HEK293T (cell line): ENCODE results near the gene BSG.
"Not testable (repeated sequence)": the region's sequence is repeated elsewhere in the genome, so short reads cannot be mapped to it uniquely, and the experiment has no call there.

ENCODE experiments used
- CTCF ChIA-PET: fragments of 350-600 bp; formaldehyde crosslinking; extraction: SDS; loops from one replicate; lab custom pipeline; 2021; ENCODE audit warnings: antibody characterized with exemption, inconsistent platforms; lab: Yijun Ruan, JAX
- POLR2A ChIA-PET: fragments of 350-600 bp; formaldehyde crosslinking; extraction: SDS; loops from one replicate; lab custom pipeline; 2020; ENCODE audit warnings: antibody characterized with exemption, inconsistent platforms; lab: Yijun Ruan, JAX
- DNase-seq: peaks from one replicate; pipeline ENCODE4 v3.0.0; 2012; ENCODE audit warnings: mixed read lengths; ENCODE audit errors: extremely low spot score
- ARNT ChIP-seq: fragments of 450-650 bp; IDR thresholded peaks from 2 replicates; pipeline ENCODE4 v1.6.1; 2017; ENCODE audit warnings: mild to moderate bottlenecking
- BHLHE40 ChIP-seq: fragments of 450-650 bp; IDR thresholded peaks from 2 replicates; pipeline ENCODE4 v1.6.1; 2016; ENCODE audit warnings: mild to moderate bottlenecking, moderate library complexity, borderline replicate concordance
- CTBP1 ChIP-seq: fragments of 450-650 bp; IDR thresholded peaks from 2 replicates; pipeline ENCODE4 v1.6.1; 2016; ENCODE audit warnings: borderline replicate concordance
- ELF4 ChIP-seq: fragments of 450-650 bp; IDR thresholded peaks from 2 replicates; pipeline ENCODE4 v1.6.1; 2017; ENCODE audit warnings: antibody characterized with exemption
- FOXA1 ChIP-seq: fragments of 450-650 bp; IDR thresholded peaks from 2 replicates; pipeline ENCODE4 v1.6.1; 2016; ENCODE audit warnings: mild to moderate bottlenecking
- FOXK2 ChIP-seq: fragments of 450-650 bp; IDR thresholded peaks from 2 replicates; pipeline ENCODE4 v1.6.1; 2016; ENCODE audit warnings: mild to moderate bottlenecking
- FOXM1 ChIP-seq: fragments of 450-650 bp; IDR thresholded peaks from 2 replicates; pipeline ENCODE4 v1.6.1; 2017; ENCODE audit warnings: mild to moderate bottlenecking, borderline replicate concordance
- HDGF ChIP-seq: fragments of 450-650 bp; IDR thresholded peaks from 2 replicates; pipeline ENCODE4 v1.6.1; 2017; ENCODE audit warnings: antibody characterized with exemption, borderline replicate concordance
- L3MBTL2 ChIP-seq: fragments of 450-650 bp; conservative IDR thresholded peaks from 2 replicates; pipeline ENCODE4 v1.6.1; 2016; ENCODE audit warnings: mild to moderate bottlenecking
- LEF1 ChIP-seq: fragments of 450-650 bp; IDR thresholded peaks from 2 replicates; pipeline ENCODE4 v1.6.1; 2017; ENCODE audit warnings: mild to moderate bottlenecking, borderline replicate concordance
- NFRKB ChIP-seq: fragments of 450-650 bp; IDR thresholded peaks from 2 replicates; pipeline ENCODE4 v1.6.1; 2016; ENCODE audit warnings: mild to moderate bottlenecking, moderate library complexity
- PKNOX1 ChIP-seq: fragments of 450-650 bp; IDR thresholded peaks from 2 replicates; pipeline ENCODE4 v1.6.1; 2016
- SP1 ChIP-seq: fragments of 450-650 bp; IDR thresholded peaks from 2 replicates; pipeline ENCODE4 v1.6.1; 2017
- SUZ12 ChIP-seq: fragments of 450-650 bp; IDR thresholded peaks from 2 replicates; pipeline ENCODE4 v1.6.1; 2016; ENCODE audit warnings: mild to moderate bottlenecking
- TARDBP ChIP-seq: fragments of 450-650 bp; IDR thresholded peaks from 2 replicates; pipeline ENCODE4 v1.6.1; 2016
- ZNF384 ChIP-seq: fragments of 450-650 bp; IDR thresholded peaks from 2 replicates; pipeline ENCODE4 v1.6.1; 2016

BSG gene

DNA sequence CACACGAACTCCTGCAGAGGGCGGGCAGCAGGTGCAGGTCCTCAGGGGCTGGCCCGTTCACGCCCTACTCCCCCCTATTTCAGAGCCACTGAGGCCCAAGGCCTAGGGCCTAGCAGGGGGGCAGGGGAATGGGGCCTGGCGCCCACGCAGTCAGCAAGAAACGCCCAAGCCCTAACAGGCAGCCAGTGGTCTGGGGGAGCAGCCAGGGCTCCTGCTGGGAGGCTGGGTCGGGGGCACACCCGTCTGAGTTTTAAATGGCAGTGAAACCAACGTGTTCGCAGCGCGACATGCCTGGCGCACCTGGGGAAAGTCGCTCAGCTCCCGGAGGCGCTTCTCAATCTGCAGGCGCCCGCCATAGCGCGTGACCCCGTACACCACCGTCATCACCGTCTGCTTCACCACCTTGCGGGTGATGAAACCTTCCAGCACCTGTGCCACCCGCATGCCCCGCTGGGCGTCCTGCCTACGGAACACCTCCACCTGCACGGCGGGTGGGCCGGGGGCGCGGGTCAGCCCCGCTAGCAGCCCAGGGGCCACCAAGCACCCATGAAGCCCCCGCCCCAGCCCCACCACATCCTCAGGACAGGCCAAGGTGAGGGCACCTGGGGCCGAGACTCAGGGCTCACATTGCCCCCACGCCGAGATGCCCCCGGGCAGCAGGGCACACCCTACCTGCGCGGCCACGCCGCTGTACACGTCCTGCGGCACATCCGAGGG is 47.0 kb downstream of the BSG start:
- TF ChIP-seq ZNF384 (no peak), FOXM1 (no peak), PKNOX1 (no peak), LEF1 (no peak), FOXA1 (no peak), SUZ12 (no peak), NFRKB (no peak), ARNT (no peak), TARDBP (no peak)
- no peak for DNase-seq
- ChIA-PET POLR2A (no interaction called here), CTCF (no interaction called here)

DNA sequence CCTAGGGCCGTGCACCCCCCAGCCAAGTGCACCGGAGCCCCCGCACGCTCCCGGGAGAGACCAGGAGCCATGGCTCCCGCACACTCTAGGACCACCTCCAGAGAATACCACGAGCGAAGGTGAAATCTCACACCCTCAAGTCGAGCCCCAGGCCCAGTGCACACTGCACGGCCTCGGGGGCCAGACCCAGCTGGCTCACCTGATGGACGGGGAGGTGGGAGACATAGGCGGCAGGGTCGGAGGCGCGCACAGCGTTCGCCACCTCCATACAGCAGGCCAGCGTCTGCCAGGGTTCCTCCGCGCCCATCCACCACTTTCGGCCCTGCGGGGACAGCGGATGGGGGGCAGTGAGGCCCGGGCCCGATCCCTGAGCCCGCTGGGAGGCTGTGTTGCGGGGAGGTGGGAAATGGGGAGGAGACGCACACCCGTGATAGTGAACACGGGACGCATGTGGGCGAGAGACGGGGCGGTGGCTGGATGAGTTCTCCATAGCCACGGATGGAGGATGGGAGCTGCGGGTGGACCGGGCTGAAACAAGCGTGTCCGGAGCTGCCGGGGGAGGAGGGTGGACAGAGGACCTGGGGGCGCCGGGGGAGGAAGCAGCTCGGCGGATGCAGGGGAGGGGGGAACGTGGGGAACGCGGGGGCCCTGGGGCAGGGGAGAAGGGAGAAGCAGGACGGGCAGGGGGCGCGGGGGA is 47.9 kb downstream of the BSG start:
- no peak for DNase-seq
- TF ChIP-seq NFRKB, result no peak
- no peak for TF ChIP-seq ARNT
- TF ChIP-seq HDGF, result no peak
- no peak for TF ChIP-seq FOXK2
- TF ChIP-seq SP1, result no peak
- TF ChIP-seq CTBP1, result no peak
- no peak for TF ChIP-seq FOXA1
- TF ChIP-seq PKNOX1, result no peak
- no peak for TF ChIP-seq L3MBTL2
- TF ChIP-seq BHLHE40, result no peak
- TF ChIP-seq SUZ12, result no peak
- no peak for TF ChIP-seq TARDBP
- no peak for TF ChIP-seq ELF4
- no peak for TF ChIP-seq FOXM1
- CTCF ChIA-PET, result no interaction called here
- POLR2A ChIA-PET, result no interaction called here

DNA sequence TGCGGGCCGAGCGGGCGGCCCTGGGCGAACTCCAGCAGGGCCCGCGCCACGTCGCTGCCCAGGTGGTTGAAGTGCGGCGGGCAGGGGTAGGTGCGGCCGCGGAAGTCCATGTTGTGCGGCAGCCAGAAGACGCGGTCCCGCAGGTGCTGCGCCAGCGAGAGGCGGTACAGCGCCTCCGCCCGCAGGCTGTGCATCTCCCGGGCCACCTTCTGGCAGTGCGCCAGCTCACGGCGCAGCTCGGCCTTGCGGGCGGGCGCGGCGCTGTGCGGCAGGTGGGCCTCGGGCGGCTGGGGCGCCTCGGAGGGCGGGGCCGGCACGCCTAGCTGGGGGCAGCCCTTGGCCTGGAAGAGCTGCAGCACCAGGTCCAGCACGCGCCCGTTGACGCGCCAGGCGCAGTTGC is 48.8 kb downstream of the BSG start:
- CTCF ChIA-PET, DNase-seq, POLR2A ChIA-PET: not testable (repeated sequence)

DNA sequence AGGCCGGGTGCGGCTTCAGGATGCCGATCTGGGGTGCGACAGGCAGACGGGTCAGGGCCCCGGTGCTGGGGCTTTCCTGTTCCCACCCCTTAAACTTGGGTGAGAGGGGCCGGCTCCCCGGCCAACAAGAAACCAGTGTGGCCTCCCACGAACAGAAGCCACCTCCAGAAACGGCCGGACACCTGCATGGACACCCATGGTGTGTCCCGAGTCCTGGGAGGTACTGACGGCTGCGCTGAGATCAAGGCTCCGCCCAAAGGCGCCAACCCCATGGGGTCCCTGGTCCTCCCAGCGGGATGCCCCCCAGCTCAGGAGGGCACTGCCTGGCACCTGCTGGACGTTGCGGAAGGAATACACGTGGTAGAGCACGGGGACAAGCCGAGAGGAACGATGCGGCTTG is 49.4 kb downstream of the BSG start:
- ChIA-PET CTCF (no interaction called here), POLR2A (no interaction called here)
- TF ChIP-seq LEF1 (no peak), TARDBP (no peak), ARNT (no peak), ELF4 (no peak), PKNOX1 (no peak), SP1 (no peak), FOXA1 (no peak), FOXK2 (no peak), NFRKB (no peak), CTBP1 (no peak), L3MBTL2 (no peak), ZNF384 (no peak), HDGF (no peak), SUZ12 (no peak), BHLHE40 (no peak), FOXM1 (no peak)
- DNase-seq, result no peak

- no peak for DNase-seq
- ChIA-PET CTCF (no interaction called here), POLR2A (no interaction called here)
- TF ChIP-seq PKNOX1 (no peak), SUZ12 (no peak), FOXM1 (no peak), SP1 (no peak), FOXA1 (no peak), BHLHE40 (no peak), ARNT (no peak), LEF1 (no peak), HDGF (no peak), TARDBP (no peak), NFRKB (no peak), CTBP1 (no peak), FOXK2 (no peak), ZNF384 (no peak)
Measured at GRCh38 chr19:622666-623065, 50.3 kb downstream of the BSG start.

DNA sequence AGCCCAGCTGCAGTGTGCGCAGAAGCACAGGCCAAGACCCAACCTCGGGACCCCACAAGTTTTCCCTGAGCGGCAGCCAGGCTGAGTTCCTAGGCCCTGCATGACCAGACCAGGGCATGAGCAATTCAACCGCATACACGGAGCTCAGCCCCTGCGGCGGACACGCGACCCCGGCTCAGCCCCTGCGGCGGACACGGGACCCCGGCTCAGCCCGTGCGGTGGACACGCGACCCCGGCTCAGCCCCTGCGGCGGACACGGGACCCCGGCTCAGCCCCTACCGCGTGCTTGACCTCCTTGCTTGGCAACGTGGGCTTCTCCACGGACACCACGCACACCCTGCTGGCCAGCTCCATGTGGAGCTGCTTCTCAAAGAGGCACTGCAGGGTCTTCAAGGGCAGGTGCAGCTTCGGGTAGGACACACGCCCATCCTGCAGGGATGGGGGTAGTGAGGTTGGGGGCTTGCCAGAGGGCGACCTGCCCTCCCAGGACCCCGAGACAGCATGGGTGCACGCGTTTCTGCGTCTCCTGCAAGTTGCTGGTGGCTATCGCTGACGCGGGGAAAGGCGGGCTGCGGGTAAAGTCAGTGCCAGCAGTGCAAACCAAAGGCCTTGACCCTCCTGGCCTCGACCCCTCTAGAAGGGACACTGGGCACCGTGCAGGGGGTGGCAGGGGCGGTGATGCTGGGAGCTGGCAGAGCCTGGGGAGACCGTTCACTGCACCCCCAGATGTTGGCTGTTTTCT is 51.0 kb downstream of the BSG start:
- POLR2A ChIA-PET, result no interaction called here
- TF ChIP-seq FOXA1, result no peak
- TF ChIP-seq CTBP1, result no peak
- TF ChIP-seq HDGF, result no peak
- TF ChIP-seq FOXK2, result no peak
- TF ChIP-seq SUZ12, result no peak
- no peak for TF ChIP-seq ARNT
- TF ChIP-seq ELF4, result no peak
- no peak for TF ChIP-seq SP1
- TF ChIP-seq L3MBTL2, result no peak
- TF ChIP-seq LEF1, result no peak
- no peak for TF ChIP-seq BHLHE40
- TF ChIP-seq TARDBP, result no peak
- TF ChIP-seq PKNOX1, result no peak
- no peak for TF ChIP-seq FOXM1
- TF ChIP-seq ZNF384, result no peak
- TF ChIP-seq NFRKB, result no peak
- no peak for DNase-seq
- CTCF ChIA-PET, result no interaction called here
